ENCODE measurements around the gene LHPP.

GRCh38 chr10:124496150-124496549, 34.5 kb downstream of the LHPP start:
- TF ChIP-seq ZNF274 (IDR thresholded peaks at IDR 0.05; ENCODE audit: low read depth, low read length) (no peak), SUZ12 (IDR thresholded peaks at IDR 0.05; ENCODE audit: extremely low read depth, insufficient read depth, insufficient read length) (no peak)
